ENCODE data around the gene CFAP74.
A peak's percentile ranks its signal among the peaks of the same experiment; 100 is the strongest.

The CFAP74 gene

DNA sequence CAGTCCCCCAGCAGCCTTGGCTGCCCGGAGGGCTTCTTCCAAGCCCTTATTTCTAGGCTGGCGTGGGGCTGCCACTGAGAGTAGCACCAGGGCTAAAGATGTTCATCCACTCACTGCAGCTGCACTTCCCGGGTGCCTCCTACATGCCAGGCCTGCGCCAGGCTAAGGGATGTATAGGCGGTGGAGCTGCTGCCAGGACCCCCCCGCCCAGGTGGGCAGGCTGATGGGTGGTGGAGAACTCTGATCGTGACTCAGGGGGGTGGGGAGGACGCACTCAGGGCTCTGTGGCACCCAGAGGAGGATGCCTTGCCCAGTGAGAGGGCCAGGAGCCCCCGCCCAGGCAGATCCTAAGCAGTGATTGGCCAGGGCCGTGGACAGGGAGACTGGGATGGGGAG lies 34.1 kb downstream of the CFAP74 start:
- DNase-seq, result no peak

DNA sequence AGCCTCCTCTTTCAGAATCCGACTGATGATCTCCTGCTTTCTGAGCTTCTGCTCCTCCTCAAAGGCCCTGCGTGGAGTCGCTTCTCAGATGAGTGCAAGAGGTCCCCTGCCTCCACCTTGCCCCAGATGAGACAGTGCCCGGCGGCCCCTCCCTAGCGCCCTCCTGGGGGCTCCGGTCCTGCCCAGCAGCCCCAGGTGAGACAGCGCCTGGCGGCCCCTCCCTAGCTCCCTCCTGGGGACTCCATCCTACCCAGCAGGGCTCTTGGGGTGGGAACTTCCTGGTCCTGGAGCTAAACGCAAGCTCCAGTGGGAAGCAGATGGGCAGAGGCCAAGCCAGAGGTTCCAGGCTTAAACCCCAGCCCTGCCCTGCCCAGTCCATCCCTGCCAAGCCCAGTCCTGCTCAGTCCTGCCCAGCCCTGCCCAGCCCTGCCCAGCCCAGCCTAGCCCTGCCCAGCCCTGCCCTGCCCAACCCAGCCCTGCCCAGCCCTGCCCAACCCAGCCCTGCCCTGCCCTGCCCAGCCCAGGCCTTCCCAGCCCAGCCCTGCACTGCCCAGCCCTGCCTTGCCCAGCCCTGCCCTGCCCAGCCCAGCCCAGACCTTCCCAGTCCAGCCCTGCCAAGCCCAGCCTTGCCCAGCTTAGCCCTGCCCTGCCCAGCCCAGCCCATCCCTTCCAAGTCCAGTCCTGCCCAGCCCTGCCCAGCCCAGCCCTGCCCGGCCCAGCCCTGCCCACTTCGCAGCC lies 34.6 kb downstream of the CFAP74 start:
- DNase-seq, result no peak

DNA sequence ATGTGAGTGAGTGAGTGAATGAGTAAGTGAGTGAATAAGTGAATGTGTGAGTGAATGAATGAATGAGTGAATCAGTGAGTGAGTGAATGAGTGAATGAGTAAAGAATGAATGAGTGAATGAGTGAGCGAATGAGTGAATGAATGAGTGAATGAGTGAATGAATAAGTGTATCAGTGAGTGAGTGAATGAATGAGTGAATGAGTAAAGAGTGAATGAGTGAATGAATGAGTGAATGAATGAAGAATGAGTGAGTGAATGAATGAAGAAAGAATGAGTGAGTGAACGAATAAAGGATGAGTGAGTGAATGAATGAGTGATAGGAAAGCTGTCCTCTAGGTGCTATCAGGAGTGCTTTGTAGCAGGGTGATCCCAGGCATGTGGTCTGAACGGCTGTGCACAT lies 35.7 kb downstream of the CFAP74 start:
- no peak for DNase-seq

DNA sequence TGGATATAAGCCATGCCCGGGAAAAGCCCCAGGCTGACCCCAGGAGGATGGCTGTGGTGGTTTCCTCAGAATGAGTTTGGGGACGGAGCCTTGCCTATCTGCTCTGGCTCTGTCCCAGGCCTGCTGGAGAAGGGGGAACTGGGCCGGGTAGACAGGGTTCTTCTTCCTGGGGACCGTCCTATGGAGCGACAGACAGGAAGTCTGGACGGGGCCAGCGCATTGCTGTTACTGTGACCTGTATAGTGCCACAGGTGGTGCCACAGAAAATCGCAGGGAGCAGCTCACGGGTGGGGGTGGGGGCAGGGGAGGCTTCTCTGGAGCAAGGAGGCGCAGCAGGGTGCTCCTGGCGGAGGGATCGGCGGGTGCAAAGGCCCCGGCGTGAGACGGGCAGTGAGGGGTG lies 36.4 kb downstream of the CFAP74 start:
- no peak for DNase-seq

DNA sequence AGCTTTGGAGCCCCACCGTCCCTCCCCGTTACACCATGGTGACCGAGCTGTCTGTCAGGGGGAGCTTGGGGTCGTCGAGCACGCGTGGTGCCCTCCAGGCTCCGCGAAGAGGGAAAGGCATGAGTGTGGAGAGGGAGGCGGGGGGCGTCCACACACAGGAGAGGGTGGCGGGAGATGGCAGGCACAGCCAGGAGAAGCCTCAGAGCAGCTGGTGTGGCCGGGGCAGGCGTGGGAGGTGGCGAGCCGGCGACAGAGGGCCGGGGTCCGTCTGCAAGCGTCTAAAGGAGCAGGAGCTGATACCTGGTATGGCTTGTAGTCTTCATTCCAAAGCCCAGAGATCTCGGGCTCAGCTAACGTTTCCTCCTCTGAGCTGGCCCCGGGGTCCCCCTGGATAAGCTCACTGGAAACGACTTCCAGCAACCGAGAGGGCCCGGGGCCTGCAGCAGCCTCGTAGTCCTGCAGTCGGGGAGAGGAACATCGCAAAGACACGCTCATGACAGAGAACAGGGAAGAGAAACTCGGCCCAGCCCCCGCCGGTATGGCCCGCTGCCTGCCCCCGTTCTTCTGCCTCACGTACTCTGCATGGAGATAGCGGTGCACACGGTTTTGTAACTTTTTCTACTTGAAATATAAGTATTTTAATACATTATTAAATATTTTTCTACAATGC lies 37.4 kb downstream of the CFAP74 start:
- DNase-seq, result no peak

DNA sequence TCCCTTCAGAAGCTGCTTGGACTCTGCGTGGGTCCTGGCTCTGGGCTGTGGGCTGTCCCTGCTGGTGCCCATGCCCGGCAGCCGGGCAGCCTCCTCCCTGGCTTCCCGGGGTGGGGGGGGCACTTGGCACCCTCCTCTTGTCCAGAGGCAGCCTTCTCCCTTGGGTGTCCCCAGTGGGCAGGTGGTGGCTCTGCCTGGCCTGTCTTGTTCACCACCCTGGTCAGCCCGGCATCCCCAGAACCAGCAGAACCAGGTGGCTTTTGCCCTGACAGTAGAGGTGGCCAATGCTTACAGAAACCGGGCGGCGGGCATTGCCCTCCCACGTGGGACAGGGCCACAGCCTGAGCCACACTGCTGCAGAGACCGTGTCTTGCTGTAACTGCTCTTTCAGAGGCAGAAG lies 38.0 kb downstream of the CFAP74 start:
- no peak for DNase-seq

DNA sequence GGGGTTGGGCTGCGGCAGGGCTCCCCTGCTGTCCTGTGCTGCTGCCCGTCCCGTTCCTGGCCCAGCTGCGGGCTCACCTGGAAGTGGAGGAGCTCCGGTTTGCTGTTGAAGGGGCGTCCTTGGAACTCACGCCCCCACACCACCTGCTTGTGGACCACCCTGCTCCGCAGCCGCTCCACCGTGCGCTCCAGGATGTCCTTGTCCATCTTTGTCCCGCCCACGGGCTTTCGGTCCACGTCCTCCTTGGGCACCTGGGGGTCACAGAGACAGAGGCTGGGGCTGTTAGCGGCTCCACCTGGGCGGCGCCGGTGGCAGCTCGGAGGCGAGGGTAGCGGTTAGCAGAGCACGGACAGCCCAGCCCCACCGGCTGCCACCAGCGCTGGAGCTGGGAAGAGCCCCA lies 38.8 kb downstream of the CFAP74 start:
- DNase-seq, result no peak

DNA sequence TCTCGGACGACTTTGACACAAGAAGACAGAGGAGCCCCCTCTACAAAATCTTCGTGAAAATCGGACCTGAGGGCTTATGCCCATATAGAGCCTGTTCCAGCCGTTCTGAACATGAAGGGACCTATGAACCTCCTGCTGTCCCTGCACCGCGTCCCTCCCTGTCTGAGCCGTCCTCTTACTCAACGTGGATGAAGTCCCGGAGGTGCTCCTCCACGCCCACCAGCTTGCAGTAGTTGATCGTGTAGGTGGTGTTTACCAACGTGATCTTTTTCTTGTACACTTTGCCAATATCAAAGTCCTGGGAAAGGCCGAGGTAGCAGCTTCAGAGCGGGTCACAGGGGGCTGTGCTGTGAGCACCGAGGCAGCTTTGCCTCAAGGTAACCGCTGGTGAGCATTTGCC lies 40.0 kb downstream of the CFAP74 start:
- no peak for DNase-seq

DNA sequence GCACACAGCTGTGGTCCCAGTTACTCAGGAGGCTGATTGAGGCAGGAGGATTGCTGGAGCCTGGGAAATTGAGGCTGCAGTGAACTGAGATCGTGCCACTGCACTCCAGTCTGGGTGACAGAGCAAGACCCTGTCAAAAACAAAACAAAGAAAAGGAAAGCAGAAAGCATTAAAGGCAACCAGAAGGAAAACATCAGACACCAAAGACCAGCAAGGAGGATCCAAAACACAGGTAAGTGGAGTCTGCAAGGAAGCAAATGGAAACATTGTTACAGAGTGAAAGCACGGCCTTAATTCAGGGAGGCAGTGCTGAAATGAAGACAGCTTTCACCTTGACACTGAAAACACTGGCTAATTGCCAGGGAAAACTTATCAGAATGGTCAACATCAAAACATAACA lies 40.8 kb downstream of the CFAP74 start:
- DNase-seq, result no peak

DNA sequence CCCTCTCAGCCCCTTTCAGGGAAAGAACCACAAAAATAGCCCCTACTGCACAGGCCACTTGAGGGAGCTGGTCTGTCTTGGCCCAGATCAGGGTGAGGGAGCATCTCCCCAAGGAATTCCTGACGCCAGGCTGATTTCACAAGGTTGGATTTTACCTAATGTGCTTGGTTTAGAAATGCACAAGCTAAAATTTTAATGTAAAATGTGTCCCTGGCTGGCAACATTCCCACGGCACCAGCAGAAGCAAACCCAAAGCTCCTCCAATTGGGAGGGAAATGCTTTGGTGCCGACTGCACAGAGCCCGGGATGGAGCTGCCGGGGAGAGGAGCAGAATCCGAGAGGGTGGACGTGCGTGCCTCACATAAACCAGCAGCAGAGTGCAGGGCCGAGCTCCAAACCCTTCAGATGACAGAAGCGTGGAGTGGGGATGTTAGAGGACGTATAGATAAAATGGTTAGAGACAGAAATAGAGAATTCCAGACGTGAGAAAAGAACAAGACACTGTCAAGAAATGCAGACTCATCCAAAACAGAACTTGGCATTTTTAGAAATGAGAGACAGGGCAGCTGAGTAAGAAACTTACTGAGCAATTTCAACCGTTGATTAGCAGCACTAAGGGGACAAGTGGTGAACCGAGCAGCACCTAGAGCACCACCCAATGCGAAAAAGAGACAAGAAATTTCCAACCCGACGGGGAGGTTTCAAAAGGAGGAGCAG lies 42.9 kb downstream of the CFAP74 start:
- no peak for DNase-seq

DNA sequence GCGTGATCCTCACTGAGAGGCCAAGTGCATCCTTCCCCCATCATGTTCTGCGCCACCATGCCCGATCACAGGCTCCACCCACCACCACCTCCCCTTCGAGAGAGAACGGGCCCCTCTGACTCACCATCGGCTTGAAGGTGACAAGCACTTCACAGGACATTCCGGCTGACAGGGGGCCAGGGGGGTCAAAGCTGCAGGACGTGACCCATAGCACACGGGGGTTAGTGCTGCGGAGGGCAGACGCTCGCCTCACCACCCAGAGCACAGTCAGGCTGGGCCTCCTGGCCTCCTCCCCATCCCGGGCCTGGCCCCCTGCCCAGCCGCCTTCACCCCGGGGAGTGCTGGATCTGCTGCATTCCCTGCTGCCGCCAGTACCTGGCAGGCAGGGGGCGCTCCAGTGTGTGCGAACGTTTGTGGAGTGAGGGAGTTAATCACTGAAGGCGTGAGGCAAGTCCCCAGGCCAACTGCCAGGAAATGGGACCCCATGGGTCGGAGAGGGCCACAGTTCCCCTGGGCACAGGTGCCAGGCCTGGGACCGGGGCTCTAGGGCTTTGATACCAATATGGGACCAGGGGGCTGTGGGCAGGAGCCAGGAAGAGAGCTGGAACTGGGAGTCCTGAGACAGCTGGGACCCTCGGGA lies 43.6 kb downstream of the CFAP74 start:
- DNase-seq, result peak; percentile 70

DNA sequence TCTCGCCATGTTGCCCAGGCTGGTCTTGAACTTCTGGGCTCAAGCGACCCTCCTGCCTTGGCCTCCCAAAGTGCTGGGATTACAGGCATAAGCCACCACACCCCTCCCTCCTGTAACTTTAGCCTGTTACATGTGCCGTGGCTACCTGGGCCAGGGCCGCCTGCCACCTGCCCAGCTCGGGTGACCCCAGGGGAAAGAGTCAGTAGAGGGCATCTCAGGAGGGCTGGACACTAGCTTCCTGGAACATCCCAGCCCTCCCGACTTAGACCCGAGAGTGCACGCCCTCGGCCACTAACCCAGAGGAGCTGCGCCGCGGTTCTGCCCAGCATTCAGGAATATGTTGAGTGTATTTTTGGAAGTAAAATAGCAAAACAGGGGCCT lies 44.1 kb downstream of the CFAP74 start:
- no peak for DNase-seq

DNA sequence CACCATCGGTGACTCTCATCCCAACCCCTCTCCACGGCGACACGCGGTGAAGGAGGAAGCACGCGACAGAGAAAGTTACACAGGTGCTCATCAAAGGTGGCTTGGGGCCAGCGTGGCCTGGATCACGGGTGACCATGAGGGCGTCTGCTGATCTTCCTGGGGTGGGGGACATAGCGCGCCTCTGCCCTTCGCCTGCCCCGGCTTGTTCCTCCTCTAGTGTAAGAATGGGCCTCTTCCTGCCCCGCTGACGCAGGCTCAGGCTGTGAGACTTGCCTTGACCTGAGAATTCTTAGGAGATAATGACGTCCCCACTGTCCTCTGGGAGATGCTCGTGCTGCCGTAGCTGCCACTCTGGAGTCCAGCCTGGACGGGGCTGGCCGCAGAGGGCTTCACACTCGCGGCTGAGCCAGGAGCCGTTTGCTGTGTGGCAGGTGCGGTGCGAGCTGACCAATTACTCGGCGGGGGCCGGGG lies 45.5 kb downstream of the CFAP74 start:
- DNase-seq, result no peak

DNA sequence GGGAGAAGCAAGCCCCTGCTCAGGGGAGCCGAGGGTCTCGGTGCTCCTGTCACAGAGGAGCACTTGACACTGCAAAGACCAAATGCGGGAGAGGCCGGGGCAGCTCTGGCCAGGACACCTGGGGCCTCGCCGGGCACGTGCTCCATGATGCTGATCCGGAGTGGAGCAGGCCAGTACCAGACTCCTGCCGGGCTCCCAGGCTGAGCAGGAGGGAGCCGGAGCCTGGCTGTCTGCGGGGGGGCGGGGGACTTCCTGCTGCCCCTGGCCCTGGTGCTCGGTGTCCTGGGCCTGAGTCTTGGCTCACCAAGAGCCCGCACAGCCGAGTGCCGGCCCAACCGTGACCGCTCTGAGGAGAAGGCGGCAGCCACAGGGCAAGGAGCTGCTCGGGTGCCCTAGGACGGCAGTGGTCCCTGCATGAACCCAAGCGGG lies 46.0 kb downstream of the CFAP74 start:
- DNase-seq, result no peak

DNA sequence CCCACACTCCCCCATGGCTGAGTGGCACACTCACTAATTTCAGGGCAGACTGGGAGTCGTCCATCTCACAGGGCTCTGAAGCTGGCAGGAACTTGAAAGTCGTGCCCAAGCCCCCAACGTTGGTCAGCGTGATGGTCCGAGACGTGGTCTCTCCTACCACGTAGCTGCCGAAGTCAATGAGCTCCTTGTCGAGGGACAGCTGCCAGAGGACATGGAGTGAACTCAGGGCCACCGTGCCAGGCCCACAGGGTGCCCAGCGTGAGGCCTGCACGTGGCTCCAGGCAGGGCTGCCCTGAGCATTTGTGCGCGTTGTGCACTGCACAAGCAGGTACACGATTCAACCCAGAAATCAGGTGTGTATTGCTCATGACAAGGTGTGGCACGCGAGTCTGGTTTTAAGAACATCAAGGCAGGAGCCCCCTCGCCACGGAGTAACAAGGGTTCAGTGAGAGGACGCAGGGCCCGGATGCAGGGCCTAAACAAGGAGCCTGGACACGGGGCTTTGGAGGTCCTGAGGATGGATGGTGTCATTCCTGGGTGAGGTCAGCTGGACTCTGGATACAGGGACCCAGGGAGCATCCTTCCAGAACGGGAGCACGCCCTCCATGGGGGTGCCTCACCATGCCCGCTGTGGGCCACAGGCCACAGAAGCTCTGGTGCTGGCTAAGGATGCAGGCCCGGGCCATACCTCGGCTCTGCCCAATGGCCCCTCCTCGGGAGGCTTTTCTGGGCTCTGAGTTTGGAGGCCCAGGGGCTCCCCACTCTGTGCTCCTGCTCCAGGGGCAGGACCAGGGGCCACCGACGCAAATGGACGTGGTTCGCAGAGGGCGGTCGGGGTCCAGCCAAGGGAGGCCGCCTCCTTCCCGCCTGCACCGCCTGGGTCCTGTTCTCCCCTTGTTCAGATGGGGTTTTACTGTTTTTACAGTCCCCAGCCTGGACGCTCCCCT lies 46.7 kb downstream of the CFAP74 start:
- DNase-seq, result no peak

DNA sequence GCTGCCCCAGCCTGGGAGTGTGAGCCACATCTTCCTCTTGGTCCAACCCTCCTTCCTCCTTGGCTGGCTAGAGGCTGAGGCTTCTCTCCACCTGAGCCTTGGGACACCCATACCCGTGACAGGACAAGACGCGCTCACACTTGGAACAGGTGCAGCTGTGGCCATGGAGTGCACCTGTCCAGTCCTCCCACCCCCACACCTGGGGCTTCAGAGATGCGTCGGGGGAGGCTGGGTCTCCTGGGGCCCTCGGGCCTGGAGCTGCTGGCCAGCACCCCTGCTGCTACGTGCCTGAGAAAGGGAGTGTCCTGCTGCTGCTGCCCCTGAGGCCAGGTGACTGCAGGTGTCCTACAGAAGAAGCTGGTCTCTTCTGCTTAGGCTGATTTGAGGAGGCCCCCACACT lies 47.5 kb downstream of the CFAP74 start:
- no peak for DNase-seq

DNA sequence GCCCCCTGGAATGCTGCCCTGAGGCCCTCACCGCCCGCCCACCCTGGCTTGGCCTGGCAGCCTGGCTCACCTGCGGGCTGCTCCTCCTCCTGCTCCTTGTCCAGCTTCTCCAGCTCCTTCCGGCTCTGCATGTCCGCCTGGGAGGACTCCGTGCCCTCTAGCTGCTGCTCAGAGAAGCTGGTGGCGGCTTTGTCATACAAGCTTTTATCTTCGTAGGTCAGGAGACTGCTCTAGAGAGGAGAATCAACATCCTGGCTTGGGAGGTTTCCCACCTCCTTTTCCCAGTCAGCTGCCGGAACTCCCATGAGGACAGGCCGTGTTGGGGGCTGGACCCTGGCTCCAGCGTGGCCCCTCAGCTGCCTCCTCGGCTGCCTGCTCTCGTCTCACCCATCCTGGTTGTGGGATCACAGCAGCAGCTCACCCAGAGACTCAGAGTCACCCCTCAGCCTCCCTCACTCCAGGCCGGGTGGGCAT lies 47.9 kb downstream of the CFAP74 start:
- DNase-seq, result no peak

DNA sequence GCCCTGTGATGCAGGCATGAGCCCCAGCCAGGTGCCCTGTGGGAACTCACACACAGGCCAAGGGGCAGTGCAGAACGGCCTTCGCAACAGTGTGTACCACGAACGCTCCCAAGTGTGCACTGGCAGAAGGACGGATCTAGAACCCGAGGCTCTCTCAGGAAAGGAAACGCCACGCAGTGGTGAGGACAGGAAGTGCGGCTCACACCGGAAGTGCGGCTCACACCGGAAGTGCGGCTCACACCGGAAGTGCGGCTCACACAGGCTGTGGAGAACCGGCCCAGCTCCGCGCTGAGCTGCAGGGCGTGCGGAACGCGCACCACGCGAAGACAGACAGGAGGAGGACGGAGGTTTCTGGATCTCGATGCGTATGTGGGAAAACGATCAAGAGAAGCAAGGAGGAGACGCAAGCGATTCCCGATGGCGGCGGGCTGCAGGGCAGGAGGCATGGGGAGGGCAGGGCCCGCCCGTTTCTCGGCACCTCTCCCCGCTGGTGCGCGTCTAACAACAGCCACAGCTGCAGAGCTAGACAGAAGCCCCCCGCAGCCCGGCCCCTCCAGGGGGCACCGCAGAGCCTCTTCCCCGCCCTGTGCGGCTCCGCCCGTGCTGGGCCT lies 48.6 kb downstream of the CFAP74 start:
- DNase-seq, result no peak

DNA sequence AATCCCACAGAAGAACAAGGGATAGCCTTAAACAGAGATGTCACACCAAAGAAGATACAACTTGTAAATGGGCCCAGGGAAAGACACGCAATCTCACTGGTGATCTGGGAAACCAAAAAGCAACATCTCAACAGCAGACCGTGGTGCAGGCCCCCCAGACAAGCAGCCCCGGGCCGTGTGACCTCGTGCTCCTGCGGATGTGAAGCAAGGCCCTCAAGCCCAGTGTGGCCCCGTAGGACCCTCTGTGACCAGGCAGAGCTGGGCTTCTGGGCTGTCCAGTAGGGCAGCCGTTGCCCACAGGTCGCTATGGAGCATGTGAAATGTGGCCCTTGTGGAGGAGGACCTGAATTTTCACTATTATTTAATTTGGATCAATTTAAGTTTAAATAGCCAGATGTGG lies 49.6 kb downstream of the CFAP74 start:
- no peak for DNase-seq

DNA sequence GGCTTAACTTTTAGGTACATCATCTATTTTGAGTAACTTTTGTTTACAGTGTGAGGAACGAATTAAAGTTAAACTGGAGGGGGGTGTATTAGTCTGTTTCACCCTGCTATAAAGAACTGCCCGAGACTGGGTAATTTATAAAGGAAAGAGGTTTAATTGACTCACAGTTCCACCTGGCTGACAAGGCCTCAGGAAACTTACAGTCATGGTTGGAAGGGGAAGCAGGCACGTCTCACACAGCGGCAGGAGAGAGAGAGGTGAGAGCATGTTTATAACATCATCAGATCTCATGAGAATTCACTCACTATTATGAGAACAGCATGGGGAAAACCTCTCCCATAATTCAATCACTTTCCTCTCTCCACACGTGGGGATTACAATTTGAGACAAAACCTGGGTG lies 52.6 kb downstream of the CFAP74 start:
- DNase-seq, result no peak

DNA sequence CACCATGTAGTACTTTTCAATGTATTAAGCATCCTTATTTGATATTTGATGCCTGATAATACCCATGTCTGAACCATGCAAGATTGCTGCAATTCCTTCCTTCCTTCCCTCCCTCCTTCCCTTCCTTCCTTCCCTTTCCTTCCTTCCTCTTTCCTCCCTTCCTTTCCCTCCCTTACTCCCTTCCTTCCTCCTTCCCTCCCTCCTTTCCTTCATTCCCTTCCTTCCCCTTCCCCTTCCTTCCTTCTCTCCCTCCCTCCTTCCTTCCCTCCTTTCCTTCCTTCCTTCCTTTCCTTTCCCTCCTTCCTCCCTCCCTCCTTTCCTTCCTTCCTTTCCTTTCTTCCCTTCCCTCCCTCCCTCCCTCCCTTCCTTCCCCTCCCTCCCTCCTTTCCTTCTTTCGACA lies 54.8 kb downstream of the CFAP74 start:
- no peak for DNase-seq

DNA sequence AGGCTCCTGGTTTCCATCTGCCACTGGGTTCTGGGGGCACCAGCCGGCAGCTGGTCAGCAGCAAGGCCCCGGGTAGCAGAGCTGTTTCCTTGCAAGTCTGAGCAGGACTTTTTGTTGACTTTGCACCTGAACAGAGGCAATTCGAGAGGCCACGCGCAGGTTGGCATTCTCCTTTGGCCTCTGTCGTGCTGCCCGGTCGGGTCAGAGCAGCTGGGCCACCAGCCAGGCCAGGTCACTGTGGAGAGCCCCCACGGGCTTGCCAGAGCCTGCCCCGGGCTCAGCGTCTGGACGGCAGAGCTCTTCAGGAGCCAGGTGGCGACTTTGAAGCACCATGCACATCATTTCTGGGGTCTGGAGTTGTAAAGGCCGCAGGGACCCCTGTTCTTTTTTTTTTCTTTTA lies 56.1 kb downstream of the CFAP74 start:
- DNase-seq, result no peak

Data from fibroblast of skin of right quadriceps (primary cell).